HG03457 (cell line): ENCODE measurements around the gene FAF1.
"Not testable (repeated sequence)": the region's sequence is repeated elsewhere in the genome, so short reads cannot be mapped to it uniquely, and the experiment has no call there.

ENCODE experiments used
- ATAC-seq: cut with Tn5 transposase; IDR thresholded peaks from one replicate; pipeline ENCODE4 v1.9.1; 2021; ENCODE audit warnings: moderate number of reproducible peaks; ENCODE audit not compliant: unreplicated experiment

FAF1 gene

GRCh38 chr1:50593515-50593914, 366.6 kb downstream of the FAF1 start:
- no peak for ATAC-seq

- no peak for ATAC-seq
These were observed 368.5 kb downstream of the FAF1 start for GRCh38 chr1:50591598-50591997.

GRCh38 chr1:50582346-50582745, 377.7 kb downstream of the FAF1 start:
- no peak for ATAC-seq

GRCh38 chr1:50570066-50570468, 390.0 kb downstream of the FAF1 start:
- no peak for ATAC-seq

- ATAC-seq, result no peak
These were observed 391.3 kb downstream of the FAF1 start for GRCh38 chr1:50568782-50569181.

- ATAC-seq, result no peak
These were observed 393.7 kb downstream of the FAF1 start for GRCh38 chr1:50566405-50566804.

- no peak for ATAC-seq
These were observed 395.6 kb downstream of the FAF1 start for GRCh38 chr1:50564417-50564816.

- ATAC-seq, result no peak
These were observed 398.0 kb downstream of the FAF1 start for GRCh38 chr1:50562106-50562505.

GRCh38 chr1:50559421-50559820, 400.6 kb downstream of the FAF1 start:
- no peak for ATAC-seq

GRCh38 chr1:50553921-50554320, 406.1 kb downstream of the FAF1 start:
- ATAC-seq, result no peak

GRCh38 chr1:50548243-50548642, 411.8 kb downstream of the FAF1 start:
- no peak for ATAC-seq

GRCh38 chr1:50542362-50542761, 417.7 kb downstream of the FAF1 start:
- no peak for ATAC-seq

GRCh38 chr1:50538476-50538875, 421.6 kb downstream of the FAF1 start:
- ATAC-seq, result no peak

GRCh38 chr1:50531601-50532000, 428.5 kb downstream of the FAF1 start:
- ATAC-seq, result no peak

GRCh38 chr1:50531027-50531426, 429.0 kb downstream of the FAF1 start:
- ATAC-seq, result no peak

- no peak for ATAC-seq
These were observed 430.6 kb downstream of the FAF1 start for GRCh38 chr1:50529510-50529909.

- ATAC-seq, result not testable (repeated sequence)
These were observed 432.1 kb downstream of the FAF1 start for GRCh38 chr1:50527987-50528320.

GRCh38 chr1:50527249-50527986, 432.6 kb downstream of the FAF1 start:
- peak; percentile 57 for ATAC-seq

- no peak for ATAC-seq
These were observed 433.6 kb downstream of the FAF1 start for GRCh38 chr1:50526431-50526830.

- no peak for ATAC-seq
These were observed 436.5 kb downstream of the FAF1 start for GRCh38 chr1:50523548-50523947.

GRCh38 chr1:50522691-50523342, 437.2 kb downstream of the FAF1 start:
- ATAC-seq, result no peak

- ATAC-seq, result no peak
These were observed 438.4 kb downstream of the FAF1 start for GRCh38 chr1:50521703-50522102.

- ATAC-seq, result no peak
These were observed 442.6 kb downstream of the FAF1 start for GRCh38 chr1:50517488-50517887.
